GM21360 (cell line): ENCODE data around the gene ITIH6.
"Not testable (repeated sequence)": the region's sequence is repeated elsewhere in the genome, so short reads cannot be mapped to it uniquely, and the experiment has no call there.

Experiments used
- ATAC-seq: cut with Tn5 transposase; IDR thresholded peaks from one replicate; pipeline ENCODE4 v1.9.1; 2021; ENCODE audit warnings: mild to moderate bottlenecking, moderate library complexity; ENCODE audit not compliant: unreplicated experiment

Gene ITIH6, protein sequence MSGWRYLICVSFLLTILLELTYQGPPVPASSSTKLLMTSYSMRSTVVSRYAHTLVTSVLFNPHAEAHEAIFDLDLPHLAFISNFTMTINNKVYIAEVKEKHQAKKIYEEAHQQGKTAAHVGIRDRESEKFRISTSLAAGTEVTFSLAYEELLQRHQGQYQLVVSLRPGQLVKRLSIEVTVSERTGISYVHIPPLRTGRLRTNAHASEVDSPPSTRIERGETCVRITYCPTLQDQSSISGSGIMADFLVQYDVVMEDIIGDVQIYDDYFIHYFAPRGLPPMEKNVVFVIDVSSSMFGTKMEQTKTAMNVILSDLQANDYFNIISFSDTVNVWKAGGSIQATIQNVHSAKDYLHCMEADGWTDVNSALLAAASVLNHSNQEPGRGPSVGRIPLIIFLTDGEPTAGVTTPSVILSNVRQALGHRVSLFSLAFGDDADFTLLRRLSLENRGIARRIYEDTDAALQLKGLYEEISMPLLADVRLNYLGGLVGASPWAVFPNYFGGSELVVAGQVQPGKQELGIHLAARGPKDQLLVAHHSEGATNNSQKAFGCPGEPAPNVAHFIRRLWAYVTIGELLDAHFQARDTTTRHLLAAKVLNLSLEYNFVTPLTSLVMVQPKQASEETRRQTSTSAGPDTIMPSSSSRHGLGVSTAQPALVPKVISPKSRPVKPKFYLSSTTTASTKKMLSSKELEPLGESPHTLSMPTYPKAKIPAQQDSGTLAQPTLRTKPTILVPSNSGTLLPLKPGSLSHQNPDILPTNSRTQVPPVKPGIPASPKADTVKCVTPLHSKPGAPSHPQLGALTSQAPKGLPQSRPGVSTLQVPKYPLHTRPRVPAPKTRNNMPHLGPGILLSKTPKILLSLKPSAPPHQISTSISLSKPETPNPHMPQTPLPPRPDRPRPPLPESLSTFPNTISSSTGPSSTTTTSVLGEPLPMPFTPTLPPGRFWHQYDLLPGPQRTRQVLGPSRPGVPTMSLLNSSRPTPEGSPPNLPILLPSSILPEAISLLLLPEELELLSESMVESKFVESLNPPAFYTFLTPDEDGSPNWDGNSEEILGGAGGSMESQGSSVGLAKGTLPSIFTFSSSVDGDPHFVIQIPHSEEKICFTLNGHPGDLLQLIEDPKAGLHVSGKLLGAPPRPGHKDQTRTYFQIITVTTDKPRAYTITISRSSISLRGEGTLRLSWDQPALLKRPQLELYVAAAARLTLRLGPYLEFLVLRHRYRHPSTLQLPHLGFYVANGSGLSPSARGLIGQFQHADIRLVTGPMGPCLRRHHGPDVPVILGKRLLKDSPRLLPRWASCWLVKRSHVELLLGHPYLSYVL

DNA sequence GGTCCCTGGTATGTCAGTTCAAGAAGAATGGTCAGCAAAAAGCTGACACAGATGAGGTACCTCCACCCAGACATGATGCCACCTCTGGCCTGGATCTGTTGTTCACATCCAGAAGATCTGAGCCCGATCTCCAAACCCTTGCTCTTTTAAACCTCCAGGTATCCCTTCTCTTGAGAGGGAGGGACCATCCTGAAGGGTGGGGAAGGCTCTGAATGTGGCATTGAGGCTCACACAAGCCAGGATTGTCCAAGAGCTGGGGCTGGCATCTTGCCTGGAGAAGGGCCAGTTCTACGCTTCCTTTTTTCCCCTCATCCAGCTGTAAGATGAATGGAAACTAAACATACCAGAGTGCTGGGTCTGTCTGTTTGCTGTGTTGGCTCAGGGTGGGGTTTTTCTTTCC, at the start of gene ITIH6:
ITIH6 (minus strand) TSS at position 119 of the 400 bp plus-strand sequence; CDS start at position 74, 45 bp downstream.
- ATAC-seq = no peak

DNA sequence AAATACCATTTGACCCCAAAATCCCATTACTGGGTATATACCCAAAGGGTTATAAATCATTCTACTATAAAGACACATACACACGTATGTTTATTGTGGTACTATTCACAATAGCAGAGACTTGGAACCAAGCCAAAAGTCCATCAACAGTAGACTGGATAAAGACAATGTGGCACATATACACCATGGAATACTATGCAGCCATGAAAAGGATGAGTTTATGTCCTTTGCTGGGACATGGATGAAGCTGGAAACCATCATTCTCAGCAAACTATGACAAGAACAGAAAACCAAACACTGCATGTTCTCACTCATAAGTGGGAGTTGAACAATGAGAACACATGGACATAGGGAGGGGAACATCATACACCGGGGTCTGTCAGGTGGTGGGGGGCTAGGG, 49.6 kb upstream of the ITIH6 start:
- not testable (repeated sequence) for ATAC-seq

GRCh38 chrX:54843050-54843449, 45.0 kb upstream of the ITIH6 start:
- no peak for ATAC-seq

DNA sequence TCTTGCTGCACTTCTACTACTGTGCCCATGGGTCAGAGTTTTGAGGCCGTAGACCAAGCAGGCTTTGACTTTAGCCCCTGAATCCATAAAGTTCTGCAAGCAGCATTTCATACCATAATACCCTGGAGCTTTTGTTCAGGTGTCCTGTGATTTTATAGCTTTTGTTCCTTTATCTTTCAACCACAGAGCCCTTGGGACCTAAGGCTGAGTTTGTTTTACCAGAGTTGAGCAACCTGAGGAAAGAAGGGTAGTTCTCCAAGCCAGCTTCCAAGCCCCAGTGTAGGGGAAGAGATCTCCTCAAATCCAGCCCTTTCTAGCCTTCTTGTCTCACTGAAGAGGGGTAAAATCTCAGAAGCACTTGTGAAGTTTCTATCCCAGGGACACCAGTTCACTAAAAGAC, 44.6 kb upstream of the ITIH6 start:
- no peak for ATAC-seq

- not testable (repeated sequence) for ATAC-seq
These were observed 43.3 kb upstream of the ITIH6 start for GRCh38 chrX:54841184-54841874.

DNA sequence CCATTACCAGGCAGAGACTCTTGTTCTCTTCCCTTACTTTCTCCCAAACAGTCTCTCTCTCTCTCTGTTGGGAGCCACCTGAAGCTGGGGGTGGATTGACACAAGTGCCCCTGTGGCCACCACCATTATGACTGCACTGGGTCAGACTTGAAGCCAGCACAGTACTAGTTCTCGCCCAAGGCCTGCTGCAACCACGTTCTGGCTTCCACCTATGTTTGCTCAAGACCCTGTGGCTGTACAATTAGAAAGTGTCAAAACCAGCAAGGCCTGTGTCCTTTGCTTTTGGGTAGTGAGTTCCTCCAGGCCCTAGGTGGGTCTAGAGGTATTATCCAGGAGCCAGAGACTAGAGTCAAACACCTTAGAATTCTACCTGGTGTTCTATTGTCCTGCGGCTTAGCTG, 40.5 kb upstream of the ITIH6 start:
- no peak for ATAC-seq

DNA sequence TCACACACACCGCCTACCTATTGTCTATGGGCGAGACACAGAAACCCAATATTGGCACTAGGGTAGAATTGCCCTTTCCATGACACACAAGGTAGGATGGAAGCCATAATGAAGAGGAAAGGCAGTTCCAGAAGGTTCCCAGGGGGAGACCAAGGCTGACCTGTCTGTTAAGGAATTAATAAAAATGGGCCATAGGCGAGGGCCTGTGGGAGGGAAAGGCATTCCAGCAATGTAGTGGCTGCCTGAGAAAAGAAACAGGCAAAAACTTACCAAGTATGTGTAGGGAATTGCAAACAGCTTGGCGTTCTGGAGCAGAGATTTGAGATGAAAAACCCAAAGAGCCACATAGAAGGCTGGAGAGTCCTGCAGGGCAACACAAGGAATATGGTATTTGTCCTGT, 28.5 kb upstream of the ITIH6 start:
- no peak for ATAC-seq

DNA sequence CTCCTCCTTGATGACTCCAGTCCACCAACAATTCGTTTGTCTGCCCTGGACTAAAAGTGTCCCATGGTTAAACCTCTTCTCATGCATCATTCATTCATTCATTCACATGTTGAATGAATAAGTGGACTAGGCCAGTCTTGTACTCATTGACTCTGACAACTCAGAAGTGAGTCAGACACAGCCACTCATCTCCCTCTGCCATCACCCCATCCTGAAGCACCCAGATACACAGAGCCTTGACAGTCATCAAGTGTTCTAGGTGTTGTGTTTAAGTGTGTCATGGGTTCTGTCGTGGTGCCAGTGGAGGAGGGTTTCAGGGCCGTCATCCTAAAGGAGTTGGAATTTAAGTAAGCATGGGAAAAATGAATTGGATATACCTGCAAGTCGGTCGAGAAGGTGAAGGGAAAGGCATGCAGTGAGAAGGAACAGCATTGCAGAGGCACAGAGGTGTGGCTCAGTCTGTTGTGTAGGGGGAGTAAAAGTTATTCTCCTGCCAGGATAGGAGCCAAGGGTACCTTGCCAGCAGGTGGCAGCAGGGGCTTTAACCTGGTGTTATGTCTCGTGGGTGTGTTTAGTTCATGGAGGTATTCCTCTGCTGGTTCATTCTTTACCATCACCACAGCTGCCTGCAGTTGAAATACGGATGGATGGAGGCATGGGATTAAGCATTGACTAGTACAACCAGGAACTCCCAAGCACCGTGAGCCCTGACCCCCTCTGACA, 27.8 kb upstream of the ITIH6 start:
- no peak for ATAC-seq

- no peak for ATAC-seq
These were observed 26.7 kb upstream of the ITIH6 start for GRCh38 chrX:54824722-54825121.

DNA sequence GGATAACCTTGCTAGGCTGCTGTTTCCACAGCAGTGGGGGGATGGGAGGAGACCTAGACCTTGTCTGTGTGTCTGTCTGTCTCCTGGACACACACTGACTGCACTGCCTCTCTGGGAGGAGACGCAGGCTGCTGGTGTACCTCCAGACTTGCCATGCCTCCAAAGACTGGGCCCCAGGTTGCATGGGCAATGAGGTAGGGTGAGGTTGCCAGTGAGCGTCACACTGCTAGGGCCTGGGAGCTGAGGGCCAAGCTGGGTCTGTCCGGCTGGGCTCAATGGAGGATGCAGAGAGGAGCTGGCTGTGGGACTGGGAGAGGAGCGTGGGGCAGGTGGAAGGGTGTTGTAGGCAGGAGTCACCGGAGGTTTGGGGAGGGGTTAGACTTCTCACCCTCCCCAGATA, 26.1 kb upstream of the ITIH6 start:
- no peak for ATAC-seq

- ATAC-seq = no peak
These were observed 23.3 kb upstream of the ITIH6 start for GRCh38 chrX:54821310-54821709.

DNA sequence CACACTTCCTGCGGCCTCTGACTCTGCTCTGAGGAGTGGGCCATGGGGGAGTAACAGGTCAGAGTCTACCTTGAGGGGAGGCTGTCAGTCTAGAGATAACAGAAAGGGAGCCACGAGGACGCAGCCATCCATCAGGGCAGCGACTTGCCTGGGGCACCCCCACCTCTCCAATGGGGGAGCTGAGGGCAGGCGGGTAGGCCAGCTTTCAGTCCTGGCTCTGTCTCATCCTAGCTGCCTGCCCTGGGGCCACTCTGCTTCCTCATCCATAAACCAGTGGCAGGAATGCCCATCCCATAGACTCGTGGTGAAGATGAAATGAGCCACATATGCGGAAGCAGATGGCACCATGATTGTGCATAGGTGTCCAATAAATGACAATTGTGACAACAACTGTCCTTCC, 22.7 kb upstream of the ITIH6 start:
- ATAC-seq = no peak

DNA sequence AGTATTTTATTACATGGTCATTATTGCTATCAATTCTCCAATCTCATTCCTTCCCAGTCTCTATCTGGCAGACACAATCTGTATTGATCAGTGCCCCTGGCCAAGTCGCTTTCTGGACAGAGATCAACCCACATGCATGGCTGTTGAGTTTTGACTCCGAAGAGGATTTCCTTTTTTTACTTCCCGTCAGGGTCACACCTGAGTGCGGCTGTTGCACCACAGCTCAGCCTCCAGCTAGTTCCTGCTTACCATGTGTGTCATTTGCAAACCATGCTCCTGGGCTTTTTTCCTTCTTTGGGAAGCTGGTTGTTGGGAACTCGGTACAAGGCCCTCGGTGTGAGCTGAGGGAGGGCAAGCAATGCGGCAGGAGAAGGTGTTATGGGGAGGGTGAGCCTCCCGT, 21.1 kb upstream of the ITIH6 start:
- ATAC-seq = no peak

- no peak for ATAC-seq
These were observed 20.2 kb upstream of the ITIH6 start for GRCh38 chrX:54818221-54818620.

DNA sequence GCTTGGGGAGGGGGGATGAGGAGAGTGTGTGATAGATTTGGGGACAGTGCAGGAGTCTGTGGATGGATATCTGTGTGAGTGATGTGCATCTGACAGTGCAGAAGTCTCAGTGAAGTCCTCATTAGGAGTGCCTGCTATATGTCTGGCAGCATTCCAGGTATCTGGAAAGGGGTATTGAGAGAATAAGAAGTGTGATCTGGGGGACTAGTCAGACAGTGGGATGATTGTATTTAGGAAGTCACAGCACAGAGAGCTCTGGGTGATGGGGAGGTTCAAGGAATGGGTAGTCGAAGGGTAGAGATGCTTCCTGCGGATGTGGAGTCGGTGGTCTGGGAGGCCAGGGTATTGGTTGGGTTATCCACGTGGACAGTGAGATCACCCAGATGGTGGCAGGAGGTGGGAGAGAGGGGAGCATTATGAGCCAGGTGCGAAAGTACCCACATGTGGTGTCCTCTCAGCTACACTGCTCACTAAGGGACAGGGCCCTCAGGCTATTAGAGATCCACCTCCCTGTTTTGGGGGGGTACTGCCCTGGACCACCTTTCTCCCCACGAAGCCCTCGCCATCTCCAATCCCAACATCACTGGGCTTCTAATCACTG, 19.3 kb upstream of the ITIH6 start:
- no peak for ATAC-seq

GRCh38 chrX:54812306-54812705, 14.3 kb upstream of the ITIH6 start:
- no peak for ATAC-seq

GRCh38 chrX:54811301-54811885, 13.3 kb upstream of the ITIH6 start:
- no peak for ATAC-seq

- ATAC-seq = no peak
These were observed 12.5 kb upstream of the ITIH6 start for GRCh38 chrX:54810532-54810931.
